B cell (primary cell): ENCODE results near the gene PIAS4. TPM values are rescaled to one million over a fixed set of nuclear protein-coding genes. Genes with fewer than 3 reads are reported as not detected.

Experiments used
- ATAC-seq: fragments of 200-7000 bp; cut with Tn5 transposase; one replicate; pipeline ENCODE4 v1.10.0; 2021; ENCODE audit warnings: low read depth, mild to moderate bottlenecking, moderate number of reproducible peaks, moderate library complexity
- CTCF ChIA-PET: fragments of 350-600 bp; sonication (Branson Sonifier 250); formaldehyde crosslinking; loops from one replicate; lab custom pipeline; 2021; ENCODE audit warnings: antibody characterized with exemption, inconsistent platforms; lab: Charles Lee
- POLR2A ChIA-PET: fragments of 350-600 bp; sonication (Branson Sonifier 250); formaldehyde crosslinking; loops from one replicate; lab custom pipeline; 2021; ENCODE audit warnings: antibody characterized with exemption; lab: Charles Lee
- DNase-seq: peaks from one replicate; pipeline ENCODE4 v3.0.0; 2013
- H2AFZ ChIP-seq: 2 replicates; pipeline ENCODE4 v1.6.1; 2012; ENCODE audit warnings: mild to moderate bottlenecking, low read depth, low read length; ENCODE audit not compliant: insufficient read depth, poor library complexity, severe bottlenecking
- H3K27ac ChIP-seq, 2 donors: 1 replicate in 1 of 2; 2 replicates in 1 of 2; pipeline ENCODE4 v1.5.1; 2012 to 2013; ENCODE audit warnings: low read length in 2 of 2, mild to moderate bottlenecking in 2 of 2, moderate library complexity in 1 of 2
- H3K27me3 ChIP-seq, 4 experiments: fragments of 200-600 bp in 1 of 4; sonication (generic) in 1 of 4; replicated peaks in 1 of 4; 1 replicate in 2 of 4; 2 replicates in 2 of 4; pipeline versions ENCODE4 v1.6.1 to v1.7.0; 2013 to 2016; ENCODE audit warnings: low read length in 3 of 4, mild to moderate bottlenecking in 2 of 4, mixed read lengths in 1 of 4, moderate library complexity in 1 of 4; ENCODE audit not compliant: insufficient read depth in 4 of 4, control insufficient read depth in 3 of 4; ENCODE audit errors: control extremely low read depth in 1 of 4
- H3K36me3 ChIP-seq, 2 experiments: replicated peaks in 1 of 2; 1 replicate in 1 of 2; 2 replicates in 1 of 2; pipeline versions ENCODE4 v1.6.1 to v1.7.1; 2013; ENCODE audit warnings: low read length in 1 of 2; ENCODE audit not compliant: insufficient read depth in 2 of 2, control insufficient read depth in 1 of 2; ENCODE audit errors: control extremely low read depth in 1 of 2, extremely low read depth in 1 of 2
- H3K4me1 ChIP-seq, 2 donors: fragments of 200-600 bp in 1 of 2; sonication (generic) in 1 of 2; 1 replicate in 1 of 2; 2 replicates in 1 of 2; pipeline versions ENCODE4 v1.5.1 to v1.6.1; 2013 to 2017; ENCODE audit warnings: low read length in 2 of 2; ENCODE audit not compliant: control insufficient read depth in 2 of 2, insufficient read depth in 2 of 2
- H3K4me2 ChIP-seq: replicated peaks from 2 replicates; pipeline ENCODE3; 2012; ENCODE audit warnings: mild to moderate bottlenecking, low read depth, low read length; ENCODE audit not compliant: poor library complexity, severe bottlenecking
- H3K4me3 ChIP-seq, 5 experiments: fragments of 200-600 bp in 1 of 5; sonication (generic) in 1 of 5; 1 replicate in 3 of 5; 2 replicates in 2 of 5; pipeline versions ENCODE4 v1.5.1 to v1.7.0; 2011 to 2016; ENCODE audit warnings: low read length in 4 of 5, mild to moderate bottlenecking in 4 of 5, low read depth in 2 of 5, control low read depth in 1 of 5, moderate library complexity in 1 of 5; ENCODE audit not compliant: insufficient read depth in 1 of 5; ENCODE audit errors: control extremely low read depth in 1 of 5, extremely low read depth in 1 of 5
- H3K79me2 ChIP-seq: fragments of 200-600 bp; sonication (generic); one replicate; pipeline ENCODE4 v1.6.0; 2016; ENCODE audit warnings: low read length; ENCODE audit not compliant: control insufficient read depth, insufficient read depth
- H3K9ac ChIP-seq: fragments of 200-600 bp; sonication (generic); 2 replicates; pipeline ENCODE4 v1.6.1; 2017; ENCODE audit warnings: mild to moderate bottlenecking, low read length, moderate library complexity
- H3K9me3 ChIP-seq, 3 donors: one replicate each; pipeline versions ENCODE4 v1.6.1 to v1.7.1; 2013; ENCODE audit warnings: low read length in 2 of 3; ENCODE audit not compliant: control insufficient read depth in 2 of 3, insufficient read depth in 1 of 3; ENCODE audit errors: control extremely low read depth in 1 of 3
- H4K20me1 ChIP-seq: 2 replicates; pipeline ENCODE4 v1.6.0; 2012; ENCODE audit warnings: mild to moderate bottlenecking, low read length; ENCODE audit not compliant: insufficient read depth, control insufficient read depth, poor library complexity, severe bottlenecking
- H3K27ac Mint-ChIP-seq: one replicate; pipeline ENCODE4 v1.8.0; 2021; ENCODE audit warnings: mixed read lengths
- H3K27me3 Mint-ChIP-seq: one replicate; pipeline ENCODE4 v1.8.0; 2021; ENCODE audit warnings: mixed read lengths
- H3K4me1 Mint-ChIP-seq: one replicate; pipeline ENCODE4 v1.8.0; 2021; ENCODE audit warnings: mixed read lengths
- H3K4me3 Mint-ChIP-seq: one replicate; pipeline ENCODE4 v1.8.0; 2021; ENCODE audit warnings: mixed read lengths
- H3K9me3 Mint-ChIP-seq: one replicate; pipeline ENCODE4 v1.8.0; 2022; ENCODE audit warnings: mixed read lengths; ENCODE audit not compliant: insufficient read depth
- CTCF ChIP-seq: fragments of 200-600 bp; IDR thresholded peaks from one replicate; pipeline ENCODE4 v1.8.0; 2022; ENCODE audit warnings: antibody characterized with exemption, mild to moderate bottlenecking
- EZH2 ChIP-seq: IDR thresholded peaks from 2 replicates; pipeline ENCODE4 v1.6.1; 2012; ENCODE audit warnings: borderline replicate concordance, low read depth, mild to moderate bottlenecking, moderate library complexity, low read length; ENCODE audit not compliant: insufficient read depth, poor library complexity, severe bottlenecking
- WGBS: methylation state at CpG from one replicate; pipeline ENCODE4 v1.1.5; 2013; ENCODE audit warnings: missing lambda C conversion rate; ENCODE audit not compliant: insufficient coverage; 5-methylcytosine and 5-hydroxymethylcytosine counted together
- intact Hi-C: fragments of 100-400 bp; cut with micrococcal nuclease; formaldehyde crosslinking; loops from one replicate; pipeline ENCODE4 v1.10.0; 2022
- polyA plus RNA-seq: library from polyadenylated mRNA; depleted of rRNA; stranded (reverse); fragments of >200 nt; gene quantifications from 2 replicates; pipeline ENCODE4 v1.2.3, GENCODE V29; 2012
- total RNA-seq, 2 donors: library from RNA; stranded (reverse); fragments of 120-200 nt in 1 of 2; gene quantifications; 1 replicate in 1 of 2; 2 replicates in 1 of 2; pipeline versions ENCODE4 v1.2.3 to v1.2.4, GENCODE V29; 2013 to 2022

Gene PIAS4
- total and polyA plus RNA-seq, 2 donors (not counting 1 experiment from before 2014, with no cell fraction given) = 13.7 to 56.8 TPM

GRCh38 chr19:4075373-4075772 is 67.8 kb downstream of the PIAS4 start:
- Histone ChIP-seq H2AFZ (peak overlapping the region; percentile 28), H3K27ac (no peak overlapping the region), H3K4me2 (no peak overlapping the region), H3K36me3 (no peaks in the 10 kb centered on the region), H3K9ac (no peak overlapping the region), H3K4me1 (peaks cover 14 to 20% of the 10 kb centered on the region in 2 donors), H3K9me3 (no peaks in the 10 kb centered on the region), H4K20me1 (no peaks in the 10 kb centered on the region), H3K27me3 (no peaks in the 10 kb centered on the region), H3K79me2 (peaks cover 3% of the 10 kb centered on the region), H3K4me3 (no peak overlapping the region)
- no peak for ATAC-seq
- intact Hi-C loops = no loop called here
- Mint-ChIP-seq H3K4me3 (no peak overlapping the region), H3K27ac (no peak overlapping the region), H3K9me3 (no peaks in the 10 kb centered on the region), H3K27me3 (no peaks in the 10 kb centered on the region), H3K4me1 (peaks cover 10% of the 10 kb centered on the region)
- DNase-seq = no peak
- WGBS = 83% methylated on average over 9 of the region's 9 CpGs
- ChIA-PET CTCF (no interaction called here), POLR2A (no interaction called here)
- TF ChIP-seq CTCF (no peak), EZH2 (no peak)

DNA sequence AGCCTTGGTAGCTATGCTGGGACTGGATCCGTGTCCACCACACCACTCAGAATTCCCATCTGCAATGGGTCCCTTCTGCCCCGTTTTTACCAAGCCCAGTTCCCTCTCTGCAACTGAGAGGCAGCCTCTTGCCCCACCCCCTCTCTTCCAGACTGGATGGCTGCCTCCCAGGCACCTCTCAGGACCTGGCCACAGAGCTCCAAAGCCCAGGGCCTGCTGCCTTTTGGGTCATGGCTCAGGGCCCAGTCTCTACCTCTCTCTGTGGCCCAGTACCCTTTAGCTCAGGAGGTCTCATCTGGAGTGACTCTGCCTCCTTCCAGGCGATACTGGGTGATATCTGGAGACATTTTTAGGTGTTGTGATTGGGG is 69.5 kb downstream of the PIAS4 start:
- no peaks in the 10 kb centered on the region for H3K9me3 Mint-ChIP-seq
- peaks cover 3% of the 10 kb centered on the region for H3K79me2 ChIP-seq
- H3K27ac Mint-ChIP-seq = peak overlapping the region; percentile 95
- no peaks in the 10 kb centered on the region for H4K20me1 ChIP-seq
- WGBS = 86% methylated on average over 2 of the region's 3 CpGs
- intact Hi-C loops = no loop called here
- H3K27me3 ChIP-seq = no peaks in the 10 kb centered on the region
- no peaks in the 10 kb centered on the region for H3K36me3 ChIP-seq
- H3K4me2 ChIP-seq = peak overlapping the region; percentile 86
- ATAC-seq (no peak), DNase-seq (no peak)
- ChIA-PET CTCF (interaction anchor here (0.5 to 2.5 kb wide), 4 partner anchors 56 to 1613 kb away, joined by 3 to 13 read pairs (median 4); no protein-coding TSS in a partner anchor), POLR2A (interaction anchor here (0.7 to 1.2 kb wide), 4 partner anchors 12 to 523 kb away, joined by 3 to 8 read pairs (median 5); no protein-coding TSS in a partner anchor)
- no peak overlapping the region for H3K4me3 ChIP-seq
- TF ChIP-seq EZH2 (no peak), CTCF (no peak)
- H3K4me1 ChIP-seq = peaks cover 14 to 20% of the 10 kb centered on the region in 2 donors
- H3K9me3 ChIP-seq = no peaks in the 10 kb centered on the region
- peak overlapping the region; percentile 35 to 86 for H3K27ac ChIP-seq
- H3K9ac ChIP-seq = no peak overlapping the region
- H2AFZ ChIP-seq = peak overlapping the region; percentile 76
- no peaks in the 10 kb centered on the region for H3K27me3 Mint-ChIP-seq
- H3K4me1 Mint-ChIP-seq = peaks cover 10% of the 10 kb centered on the region
- peak overlapping the region; percentile 93 for H3K4me3 Mint-ChIP-seq
